ENCODE results near the gene ETS2. TPM values are rescaled to one million over a fixed set of nuclear protein-coding genes. Genes with fewer than 3 reads are reported as not detected.

ETS2 gene
- total and polyA plus RNA-seq, 2 of the 8 experiments (the other 6 are each of a cell fraction or from before 2014, with no cell fraction given): 11.0 to 45.1 TPM

- Histone ChIP-seq H3K56ac (replicated peaks; ENCODE audit: insufficient read length, low read depth, low read length) (no peak overlapping the region), H3K4me1 (replicated peaks in 1 of 4; ENCODE audit: control insufficient read depth in 3 of 4, insufficient read depth in 4 of 4, low read length in 3 of 4) (peaks cover 0 to 3% (median 0%) of the 10 kb centered on the region in 4 experiments; a peak in 1 of 7 replicates), H3K9ac (replicated peaks in 1 of 4; ENCODE audit: extremely low read depth in 1 of 4, low read depth in 3 of 4, low read length in 3 of 4) (no peak overlapping the region), H4K5ac (ENCODE audit: insufficient read length, low read depth, low read length) (no peak overlapping the region), H2AFZ (ENCODE audit: low read length) (no peak overlapping the region), H2BK120ac (replicated peaks; ENCODE audit: low read depth, low read length) (no peak overlapping the region), H3K23ac (ENCODE audit: insufficient read length) (no peak overlapping the region), H4K20me1 (replicated peaks in 1 of 2; ENCODE audit: control insufficient read depth in 1 of 2, insufficient read depth in 2 of 2, low read length in 2 of 2) (no peaks in the 10 kb centered on the region), H3K23me2 (ENCODE audit: low read depth, low read length) (no peaks in the 10 kb centered on the region; the same call in 1 of the 2 replicates), H2BK15ac (ENCODE audit: low read length) (no peak overlapping the region), H3K27me3 (replicated peaks in 1 of 4; ENCODE audit: control insufficient read depth in 3 of 4, extremely low read depth in 1 of 4, insufficient read depth in 3 of 4, low read length in 3 of 4) (peaks cover 0 to 8% (median 5%) of the 10 kb centered on the region in 4 experiments; a peak in 4 of 7 replicates), H3K4me3 (ENCODE audit: extremely low read depth in 1 of 4, insufficient read depth in 2 of 4, low read depth in 3 of 4, low read length in 4 of 4) (no peak overlapping the region), H2AK5ac (ENCODE audit: low read depth, low read length) (no peak overlapping the region), H3K4me2 (ENCODE audit: insufficient read depth in 1 of 2, low read depth in 2 of 2, low read length in 2 of 2) (no peak overlapping the region), H3K79me2 (ENCODE audit: control insufficient read depth in 1 of 2, insufficient read depth in 2 of 2, low read length in 2 of 2) (peaks cover 0 to under 1% of the 10 kb centered on the region in 2 experiments; a peak in 1 of 4 replicates), H2BK12ac (ENCODE audit: low read depth, low read length) (no peak overlapping the region), H3K18ac (ENCODE audit: extremely low read depth, low read length) (no peak overlapping the region), H3K9me3 (ENCODE audit: insufficient read depth in 2 of 2, low read depth in 1 of 2, low read length in 1 of 2) (no peaks in the 10 kb centered on the region), H2BK5ac (ENCODE audit: low read depth, low read length) (no peak overlapping the region), H3K36me3 (ENCODE audit: control insufficient read depth in 2 of 4, insufficient read depth in 4 of 4, low read length in 3 of 4) (no peaks in the 10 kb centered on the region), H3K27ac (ENCODE audit: low read depth, low read length) (no peak overlapping the region), H4K91ac (replicated peaks; ENCODE audit: insufficient read length, low read length) (no peak overlapping the region), H3K79me1 (ENCODE audit: low read depth, low read length) (no peaks in the 10 kb centered on the region), H3K14ac (ENCODE audit: insufficient read length) (no peak overlapping the region), H4K8ac (ENCODE audit: extremely low read depth, insufficient read depth, low read length) (no peak overlapping the region), H3K4ac (replicated peaks; ENCODE audit: insufficient read length, low read depth, low read length) (no peak overlapping the region), H2BK20ac (ENCODE audit: low read length) (no peak overlapping the region)
- FAIRE-seq (no peak), DNase-seq (ENCODE audit: low read depth in 1 of 2, low spot score in 2 of 2) (no peak)
- TF ChIP-seq FOSL1 (IDR thresholded peaks at IDR 0.05; ENCODE audit: insufficient read depth, low read depth, low read length): no peak
- TF ChIP-seq EP300 (IDR thresholded peaks at IDR 0.05; ENCODE audit: borderline replicate concordance in 1 of 2, low read depth in 2 of 2, low read length in 2 of 2): no peak
- ChIA-PET CTCF (ENCODE audit: partially characterized antibody) (interaction anchor here (1.1 to 1.5 kb wide), 2 partner anchors 157 to 236 kb away, joined by 3 read pairs; no protein-coding TSS in a partner anchor), POLR2A (ENCODE audit: partially characterized antibody) (no interaction called here)
- WGBS, 2 experiments (ENCODE audit: extremely low coverage in 1 of 2, insufficient coverage in 1 of 2, insufficient read length in 1 of 2, insufficient replicate concordance in 2 of 2, low coverage in 1 of 2, low lambda C conversion rate in 2 of 2, missing lambda C conversion rate in 1 of 2): 87% methylated on average over 12 of the region's 12 CpGs; no CpG with 5 or more reads in 1 of the 2 experiments
Observed at GRCh38 chr21:38800924-38801744, 4.6 kb upstream of the ETS2 start.
